Fibroblast of the aortic adventitia (primary cell): ENCODE measurements around the gene DKC1. TPM values are rescaled to one million over a fixed set of nuclear protein-coding genes. Genes with fewer than 3 reads are reported as not detected.

Experiments used
- DNase-seq: peaks from one replicate; pipeline ENCODE4 v3.0.0-alpha.2; 2010; ENCODE audit warnings: low read depth
- H3K4me3 ChIP-seq: 2 replicates; pipeline ENCODE4 v1.5.1; 2011; ENCODE audit warnings: low read depth, mild to moderate bottlenecking, control low read depth, low read length, moderate library complexity
- total RNA-seq: library from RNA; depleted of rRNA; stranded (reverse); fragments of >200 nt; gene quantifications from 2 replicates; pipeline ENCODE4 v1.2.3, GENCODE V29; 2012; ENCODE audit warnings: low replicate concordance
- TF ChIP-seq, protein P1 (sequence below): IDR thresholded peaks from 2 replicates; pipeline ENCODE4 v1.5.1; 2011; ENCODE audit warnings: mild to moderate bottlenecking, low read length, control low read depth, inconsistent platforms; ENCODE audit not compliant: insufficient read depth

The DKC1 gene
- total RNA-seq = 36.5 and 47.8 TPM in 2 replicates

GRCh38 chrX:154762537-154763296 is at the start of gene DKC1:
Gene DKC1 (plus strand): TSS chrX:154762864. CDS start chrX:154762966, 102 bp downstream.
- peak; percentile 94 for DNase-seq
- TF ChIP-seq, protein P1, sequence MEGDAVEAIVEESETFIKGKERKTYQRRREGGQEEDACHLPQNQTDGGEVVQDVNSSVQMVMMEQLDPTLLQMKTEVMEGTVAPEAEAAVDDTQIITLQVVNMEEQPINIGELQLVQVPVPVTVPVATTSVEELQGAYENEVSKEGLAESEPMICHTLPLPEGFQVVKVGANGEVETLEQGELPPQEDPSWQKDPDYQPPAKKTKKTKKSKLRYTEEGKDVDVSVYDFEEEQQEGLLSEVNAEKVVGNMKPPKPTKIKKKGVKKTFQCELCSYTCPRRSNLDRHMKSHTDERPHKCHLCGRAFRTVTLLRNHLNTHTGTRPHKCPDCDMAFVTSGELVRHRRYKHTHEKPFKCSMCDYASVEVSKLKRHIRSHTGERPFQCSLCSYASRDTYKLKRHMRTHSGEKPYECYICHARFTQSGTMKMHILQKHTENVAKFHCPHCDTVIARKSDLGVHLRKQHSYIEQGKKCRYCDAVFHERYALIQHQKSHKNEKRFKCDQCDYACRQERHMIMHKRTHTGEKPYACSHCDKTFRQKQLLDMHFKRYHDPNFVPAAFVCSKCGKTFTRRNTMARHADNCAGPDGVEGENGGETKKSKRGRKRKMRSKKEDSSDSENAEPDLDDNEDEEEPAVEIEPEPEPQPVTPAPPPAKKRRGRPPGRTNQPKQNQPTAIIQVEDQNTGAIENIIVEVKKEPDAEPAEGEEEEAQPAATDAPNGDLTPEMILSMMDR = no peak
- peak within 1 kb of the TSS; percentile 76 for H3K4me3 ChIP-seq

DNA sequence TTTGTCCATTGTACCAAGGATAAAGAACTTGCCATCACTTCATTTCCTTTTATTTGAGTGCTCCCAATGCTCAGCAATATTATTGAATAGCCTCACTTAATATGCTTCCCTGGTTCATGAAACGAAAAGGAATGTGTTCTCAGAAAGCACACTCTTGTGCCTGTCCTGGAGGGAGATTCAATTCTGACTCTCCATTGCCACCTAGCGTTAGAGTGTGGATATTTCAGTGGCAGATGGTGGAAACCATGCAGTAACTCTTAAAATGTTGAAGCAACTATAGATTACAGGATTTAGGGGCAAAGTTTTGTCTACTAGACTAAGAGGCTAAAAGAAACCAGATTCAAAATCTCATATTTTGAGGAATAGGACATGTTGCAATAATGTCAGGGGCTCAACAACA is 47.7 kb upstream of the DKC1 start:
- no peak overlapping the region for H3K4me3 ChIP-seq
- peak; percentile 69 for DNase-seq
- TF ChIP-seq, protein P1 = peak; percentile 86

DNA sequence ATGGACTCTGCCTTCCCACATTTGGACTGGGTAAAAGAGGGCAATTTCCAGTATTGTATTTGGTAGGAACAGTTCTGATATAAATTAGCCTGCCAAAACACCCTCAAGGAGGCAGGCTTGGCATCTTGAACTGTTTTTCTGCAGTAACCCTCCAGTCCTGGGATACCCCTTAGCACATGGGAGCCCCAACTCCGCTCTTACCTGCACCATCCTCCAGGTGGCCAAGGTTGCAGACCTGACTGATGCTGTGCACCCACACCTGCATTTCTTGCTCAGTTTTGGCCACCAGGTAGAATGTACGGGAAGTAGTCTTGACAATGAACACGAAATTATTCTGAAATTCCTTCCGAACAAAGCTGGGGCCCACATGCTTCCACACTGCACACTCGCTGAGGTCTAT is 46.8 kb upstream of the DKC1 start:
- H3K4me3 ChIP-seq = no peak overlapping the region
- no peak for DNase-seq
- TF ChIP-seq, protein P1 = no peak

DNA sequence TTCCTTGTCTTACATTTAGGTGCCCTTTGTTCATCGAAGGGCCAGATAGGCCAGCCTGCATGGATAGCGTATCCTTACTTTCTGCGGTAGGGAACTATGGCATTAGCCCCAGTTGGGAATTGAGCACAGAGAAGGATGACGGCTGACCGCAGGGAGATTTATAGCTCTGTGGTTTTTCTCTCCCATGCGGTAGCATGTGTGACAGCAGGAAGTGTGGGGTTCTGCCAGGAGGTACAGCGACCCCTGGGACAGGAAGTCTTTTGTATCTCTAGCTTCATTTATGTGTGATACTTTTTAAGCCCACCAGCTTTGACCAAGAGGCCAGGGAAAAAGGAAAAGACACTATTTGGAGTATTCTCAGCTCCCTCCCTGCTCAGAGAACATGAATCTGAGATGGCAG is 44.8 kb upstream of the DKC1 start:
- TF ChIP-seq, protein P1 = no peak
- DNase-seq = no peak
- H3K4me3 ChIP-seq = no peak overlapping the region

DNA sequence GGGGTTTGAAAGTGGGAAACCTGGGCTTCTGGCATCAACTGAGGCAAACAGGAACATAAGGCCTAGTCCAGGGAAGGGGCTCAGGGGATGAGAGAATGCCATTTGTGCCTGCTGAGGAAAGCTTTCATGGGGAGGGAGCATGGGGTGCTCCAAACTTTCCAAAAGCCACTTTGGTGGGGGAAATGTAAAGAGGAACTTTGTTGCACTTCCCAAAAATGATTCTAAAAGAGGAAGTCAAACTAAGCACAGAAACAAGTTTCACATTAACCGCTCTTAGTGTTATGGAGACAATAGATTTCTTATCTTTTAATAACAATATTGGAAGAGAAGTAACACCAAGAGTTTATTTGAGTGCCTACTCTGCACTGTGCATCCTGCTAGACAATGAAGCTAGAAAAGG is 44.0 kb upstream of the DKC1 start:
- no peak overlapping the region for H3K4me3 ChIP-seq
- TF ChIP-seq, protein P1 = no peak

DNA sequence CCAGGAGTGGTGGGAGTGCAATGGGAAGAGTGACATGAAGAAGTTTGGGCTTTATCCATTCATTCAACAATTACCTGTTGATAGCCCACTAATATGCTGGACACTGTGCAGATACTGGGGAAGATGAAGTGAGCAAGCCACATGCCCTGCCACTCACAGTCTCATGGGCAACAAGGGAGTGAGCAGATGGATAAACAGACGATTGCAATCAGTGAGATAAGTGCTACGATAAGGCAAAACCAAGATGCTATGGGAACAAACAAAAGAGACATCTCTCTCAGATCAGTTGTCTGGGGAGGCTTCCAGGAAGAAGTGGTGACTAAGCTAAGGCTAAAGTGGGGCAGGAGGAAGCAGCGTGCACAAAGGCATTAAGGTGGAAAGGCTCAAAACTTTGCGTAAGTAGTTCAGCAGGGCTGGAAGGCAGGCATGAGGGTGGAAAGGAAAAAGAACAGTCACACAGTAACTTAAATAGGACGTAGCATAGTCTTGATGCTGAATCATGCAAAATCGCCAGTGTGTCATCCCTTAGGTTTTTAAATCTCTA is 43.5 kb upstream of the DKC1 start:
- H3K4me3 ChIP-seq = no peak overlapping the region
- TF ChIP-seq, protein P1 = no peak
- DNase-seq = peak; percentile 58

More for the DNA sequence above, 44.0 kb upstream of the DKC1 start:
- DNase-seq = no peak
